GM12891 (cell line): Measurements from ENCODE around the gene FBLN2.

ENCODE experiments used
- POLR2AphosphoS5 ChIP-seq: IDR thresholded peaks from 2 replicates; pipeline ENCODE4 v1.6.1; 2011; ENCODE audit warnings: low read depth, low read length, control low read depth
- TAF1 ChIP-seq: IDR thresholded peaks from 2 replicates; pipeline ENCODE4 v1.6.1; 2011; ENCODE audit warnings: low read depth, low read length, control low read depth

DNA sequence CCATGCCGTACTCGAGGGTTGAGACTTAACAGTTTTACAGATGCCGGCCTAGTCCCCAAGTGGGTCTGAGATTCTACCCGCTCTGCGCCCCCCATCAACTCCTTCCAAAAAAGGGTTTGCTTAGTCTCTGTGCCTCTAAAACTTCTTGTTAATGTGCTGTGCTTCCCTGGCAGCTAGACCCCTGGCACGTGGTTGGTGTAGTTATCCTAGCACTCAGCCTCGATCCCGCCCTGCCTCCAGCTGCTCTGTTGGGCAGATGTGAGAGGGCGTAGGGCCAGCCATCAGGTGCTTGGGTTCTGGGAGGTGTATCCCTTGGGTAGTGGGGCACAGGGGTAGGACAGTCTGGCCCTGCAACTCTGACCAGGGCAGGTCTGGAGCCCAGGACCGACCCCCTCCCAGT lies 79.5 kb downstream of the FBLN2 start:
- no peak for TF ChIP-seq TAF1
- no peak for TF ChIP-seq POLR2AphosphoS5
